ENCODE results near the gene ICOS.
"Not testable (repeated sequence)": the region's sequence is repeated elsewhere in the genome, so short reads cannot be mapped to it uniquely, and the experiment has no call there.

The ICOS gene

DNA sequence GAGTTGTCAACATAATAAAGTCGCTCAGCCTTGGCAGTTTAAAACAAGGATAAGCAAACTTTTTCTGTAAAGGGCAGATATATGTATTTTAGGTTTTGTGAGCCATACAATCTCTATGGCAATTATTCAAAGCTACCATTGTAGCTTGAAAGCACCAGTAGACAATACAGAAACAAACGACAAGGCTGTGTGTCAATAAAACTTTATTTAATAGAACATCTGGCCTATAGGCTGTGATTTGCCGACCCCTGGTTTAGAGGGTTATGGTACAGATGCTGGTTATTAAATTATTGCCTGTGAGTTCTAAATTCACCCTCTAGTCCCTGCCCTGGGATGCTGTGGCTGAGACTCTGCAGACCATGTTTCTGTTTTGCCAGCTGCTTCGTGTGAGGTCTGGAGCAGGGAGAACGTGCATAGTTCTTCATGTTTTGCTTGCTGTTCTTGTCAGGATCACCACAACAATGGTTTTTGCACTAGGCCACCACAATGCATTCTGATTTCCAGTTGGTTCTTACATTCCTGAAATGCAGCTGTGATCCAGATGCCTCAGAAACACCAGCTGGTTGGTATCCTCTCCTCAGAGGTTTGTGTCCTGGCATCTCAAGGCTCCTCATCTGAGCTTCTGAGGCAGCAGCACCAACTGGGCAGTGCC lies 46.6 kb downstream of the ICOS start:
- H3K36me3 Mint-ChIP-seq: peaks cover 1% of the 10 kb centered on the region
- no peak overlapping the region for H3K27ac Mint-ChIP-seq
- no peak overlapping the region for H3K4me3 Mint-ChIP-seq
- no peaks in the 10 kb centered on the region for H3K27me3 Mint-ChIP-seq
- H3K4me1 Mint-ChIP-seq: peaks cover 23% of the 10 kb centered on the region
- no peaks in the 10 kb centered on the region for H3K9me3 Mint-ChIP-seq

DNA sequence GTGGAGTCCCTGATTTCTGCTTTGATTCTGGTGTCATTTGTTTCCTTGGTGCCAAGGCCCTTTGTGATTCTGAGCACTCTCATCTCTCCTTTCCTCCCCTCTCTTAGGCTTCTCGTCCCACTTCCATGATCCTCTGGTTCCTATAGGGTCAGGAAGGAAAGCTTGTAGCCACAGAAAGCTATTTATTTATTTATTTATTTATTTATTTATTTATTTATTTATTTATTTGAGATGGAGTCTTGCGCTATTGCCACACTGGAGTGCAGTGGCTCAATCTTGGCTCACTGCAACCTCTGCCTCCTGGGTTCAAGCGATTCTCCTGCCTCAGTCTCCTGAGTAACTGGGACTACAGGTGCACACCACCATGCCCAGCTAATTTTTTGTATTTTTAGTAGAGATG lies 49.4 kb downstream of the ICOS start:
- not testable (repeated sequence) for H3K4me3 Mint-ChIP-seq, H3K27ac Mint-ChIP-seq, H3K27me3 Mint-ChIP-seq, H3K36me3 Mint-ChIP-seq, H3K9me3 Mint-ChIP-seq
- peaks cover 40% of the 10 kb centered on the region for H3K4me1 Mint-ChIP-seq

DNA sequence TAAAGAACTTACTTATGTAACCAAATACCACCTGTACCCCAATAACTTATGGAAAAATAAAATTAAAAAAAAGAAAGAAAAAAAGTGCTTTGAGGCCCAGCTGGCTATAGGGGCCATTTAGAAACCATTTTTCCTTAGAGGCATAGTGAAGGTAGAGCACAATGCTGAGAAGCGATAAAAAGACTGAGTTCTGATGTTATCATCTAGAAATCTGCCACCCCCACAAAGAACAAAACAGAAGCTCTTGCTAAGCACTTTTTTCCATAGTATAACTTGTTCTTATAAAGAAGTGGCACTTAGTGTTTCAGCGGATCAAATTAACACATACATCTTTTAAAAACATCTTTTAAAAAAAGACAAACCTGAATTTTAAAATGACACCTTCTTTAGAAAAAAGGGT lies 51.4 kb downstream of the ICOS start:
- Mint-ChIP-seq H3K4me1 (peaks cover 32% of the 10 kb centered on the region), H3K36me3 (no peaks in the 10 kb centered on the region), H3K27me3 (no peaks in the 10 kb centered on the region), H3K4me3 (peak overlapping the region; percentile 61), H3K9me3 (no peaks in the 10 kb centered on the region), H3K27ac (peak overlapping the region; percentile 71)

DNA sequence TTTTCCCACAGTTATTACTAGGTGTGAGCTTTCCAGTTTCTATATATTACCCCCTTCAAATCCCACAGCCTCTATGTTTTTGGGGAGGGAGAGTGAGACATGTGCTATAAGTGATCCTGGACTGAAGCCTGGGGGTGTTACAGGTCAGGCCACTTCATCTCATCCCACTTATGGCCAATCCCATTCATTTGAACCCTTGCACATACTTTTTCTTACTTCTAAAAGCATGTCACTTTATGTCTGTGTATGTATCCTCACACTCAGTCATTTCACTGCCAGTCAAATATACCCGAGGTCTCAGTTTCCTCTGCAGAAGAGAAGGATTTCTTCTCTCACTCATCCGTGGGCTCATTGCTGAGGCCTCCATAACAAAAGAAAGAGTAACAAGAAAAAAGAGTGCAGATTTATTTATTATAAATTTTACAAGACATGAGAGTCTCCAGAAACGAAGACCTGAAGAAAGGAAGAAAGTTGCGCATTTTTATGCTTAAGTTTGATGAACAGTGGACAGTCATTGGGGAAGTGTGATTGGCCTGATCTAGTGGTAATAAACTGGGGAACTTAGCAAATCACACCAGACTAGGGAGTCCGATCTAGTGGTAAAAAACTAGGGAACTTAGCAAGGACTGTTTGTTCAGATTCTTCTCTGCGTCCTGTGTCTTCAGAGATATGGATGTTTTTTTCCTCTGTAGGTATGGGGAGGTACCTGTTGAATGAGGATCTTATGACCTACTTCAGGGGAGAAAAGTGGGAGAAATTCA lies 52.1 kb downstream of the ICOS start:
- no peaks in the 10 kb centered on the region for H3K9me3 Mint-ChIP-seq

DNA sequence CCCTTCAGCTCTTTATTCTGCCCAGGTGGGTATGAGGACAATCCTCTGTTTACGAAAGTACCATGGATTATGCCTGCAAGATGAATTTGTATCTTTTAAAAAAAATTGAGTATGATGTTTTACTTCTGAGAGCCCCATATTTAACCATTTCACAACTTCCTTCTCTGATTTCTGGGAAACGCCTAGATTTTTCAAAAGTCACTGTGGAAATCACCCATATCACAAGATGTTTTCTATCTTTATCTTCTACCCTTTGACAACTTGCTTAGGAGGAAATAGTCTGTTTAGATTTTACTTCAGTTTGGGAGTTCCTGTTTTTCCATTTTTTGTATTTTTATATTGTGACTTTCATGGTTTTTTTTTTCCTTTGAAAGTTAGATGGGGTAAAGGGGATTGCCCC lies 53.0 kb downstream of the ICOS start:
- Mint-ChIP-seq H3K36me3 (no peaks in the 10 kb centered on the region), H3K4me3 (peak overlapping the region; percentile 12), H3K27me3 (no peaks in the 10 kb centered on the region), H3K27ac (peak overlapping the region; percentile 61), H3K9me3 (no peaks in the 10 kb centered on the region), H3K4me1 (peaks cover 32% of the 10 kb centered on the region)

More for the DNA sequence above, 52.1 kb downstream of the ICOS start:
- H3K4me1 Mint-ChIP-seq: peaks cover 32% of the 10 kb centered on the region
- H3K4me3 Mint-ChIP-seq: peak overlapping the region; percentile 47
- no peaks in the 10 kb centered on the region for H3K36me3 Mint-ChIP-seq
- peak overlapping the region; percentile 91 for H3K27ac Mint-ChIP-seq
- no peaks in the 10 kb centered on the region for H3K27me3 Mint-ChIP-seq

DNA sequence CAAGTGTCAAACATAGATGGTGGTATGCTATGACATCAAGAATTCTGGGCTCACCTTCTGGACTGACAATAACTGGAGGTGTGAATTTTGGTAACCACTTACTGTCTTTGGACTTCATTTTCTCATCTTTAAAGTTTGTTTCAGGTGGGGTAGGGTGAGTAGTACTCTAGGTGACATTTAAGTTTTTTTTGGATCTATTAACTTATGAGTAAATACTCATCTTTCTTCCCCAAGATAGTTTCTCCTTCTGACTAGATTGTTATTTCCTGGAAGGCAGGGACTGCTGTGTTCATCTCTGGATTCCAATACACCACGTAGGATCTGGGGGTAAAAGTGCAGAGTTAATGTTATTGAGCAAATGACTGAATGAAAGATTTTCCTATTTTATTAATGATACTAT lies 55.9 kb downstream of the ICOS start:
- Mint-ChIP-seq H3K27ac (no peak overlapping the region), H3K36me3 (no peaks in the 10 kb centered on the region), H3K27me3 (no peaks in the 10 kb centered on the region), H3K9me3 (no peaks in the 10 kb centered on the region), H3K4me1 (peaks cover 38% of the 10 kb centered on the region), H3K4me3 (no peak overlapping the region)

DNA sequence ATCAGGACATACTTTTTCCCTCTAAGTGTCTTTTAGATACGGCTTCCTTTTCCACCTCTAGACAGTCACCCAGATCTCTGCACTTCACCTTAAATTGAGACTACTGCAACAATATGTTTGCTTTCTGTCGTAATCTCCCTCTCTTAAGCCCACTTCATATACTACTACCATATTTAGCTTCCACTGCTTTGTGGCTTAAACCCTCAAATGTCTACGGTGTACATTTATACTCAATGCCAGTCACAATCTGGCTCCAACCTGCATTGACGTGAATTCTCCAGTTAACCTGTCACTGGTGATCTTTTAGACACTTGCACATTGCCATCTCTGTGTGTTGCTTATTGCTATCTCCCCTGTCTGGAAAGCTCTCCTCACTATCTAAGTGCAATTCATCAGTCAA lies 56.4 kb downstream of the ICOS start:
- H3K36me3 Mint-ChIP-seq: no peaks in the 10 kb centered on the region
- H3K4me1 Mint-ChIP-seq: peaks cover 39% of the 10 kb centered on the region
- H3K4me3 Mint-ChIP-seq: no peak overlapping the region
- no peaks in the 10 kb centered on the region for H3K27me3 Mint-ChIP-seq
- H3K27ac Mint-ChIP-seq: no peak overlapping the region
- no peaks in the 10 kb centered on the region for H3K9me3 Mint-ChIP-seq

DNA sequence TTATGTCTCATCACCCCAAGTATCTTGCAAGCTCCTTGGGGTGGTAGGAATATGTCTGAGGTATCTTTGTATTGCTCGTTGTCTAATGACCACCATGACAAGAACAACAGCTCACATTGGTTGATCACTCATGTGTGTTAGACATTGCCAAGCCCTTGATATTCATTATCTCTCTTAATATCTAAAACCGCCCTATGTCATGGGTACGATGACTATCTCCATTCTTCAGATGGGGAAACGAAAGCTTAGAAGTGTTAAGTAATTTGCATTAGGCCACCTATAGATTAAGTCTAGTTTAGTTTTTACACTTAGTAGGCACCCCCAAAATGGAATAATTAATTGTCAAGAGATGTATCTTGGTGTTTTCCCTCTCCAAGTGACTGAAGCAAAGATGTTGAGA lies 57.0 kb downstream of the ICOS start:
- H3K27ac Mint-ChIP-seq: no peak overlapping the region
- peaks cover 40% of the 10 kb centered on the region for H3K4me1 Mint-ChIP-seq
- no peaks in the 10 kb centered on the region for H3K9me3 Mint-ChIP-seq
- H3K4me3 Mint-ChIP-seq: no peak overlapping the region
- no peaks in the 10 kb centered on the region for H3K27me3 Mint-ChIP-seq
- no peaks in the 10 kb centered on the region for H3K36me3 Mint-ChIP-seq

DNA sequence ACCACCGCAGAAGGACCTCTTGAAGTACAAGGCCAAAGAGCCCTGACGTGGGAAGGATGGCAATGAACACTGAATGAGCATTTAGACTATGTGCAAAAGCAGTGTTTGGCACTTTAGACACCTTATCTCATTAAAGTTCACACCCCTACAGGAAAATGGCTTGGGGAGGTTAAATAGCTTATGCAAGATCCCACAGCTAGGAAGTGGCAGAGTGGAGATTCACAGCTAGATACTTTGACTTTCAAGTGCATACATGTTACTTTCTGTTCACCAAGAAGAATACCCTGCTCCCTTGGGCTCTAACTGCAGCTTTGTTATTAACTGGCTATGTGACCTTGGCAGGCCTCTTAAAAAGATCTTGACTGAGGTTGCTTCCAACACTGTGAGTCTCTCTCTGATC lies 58.2 kb downstream of the ICOS start:
- H3K9me3 Mint-ChIP-seq: no peaks in the 10 kb centered on the region
- no peak overlapping the region for H3K27ac Mint-ChIP-seq
- no peaks in the 10 kb centered on the region for H3K27me3 Mint-ChIP-seq
- peaks cover 43% of the 10 kb centered on the region for H3K4me1 Mint-ChIP-seq
- no peak overlapping the region for H3K4me3 Mint-ChIP-seq
- no peaks in the 10 kb centered on the region for H3K36me3 Mint-ChIP-seq

DNA sequence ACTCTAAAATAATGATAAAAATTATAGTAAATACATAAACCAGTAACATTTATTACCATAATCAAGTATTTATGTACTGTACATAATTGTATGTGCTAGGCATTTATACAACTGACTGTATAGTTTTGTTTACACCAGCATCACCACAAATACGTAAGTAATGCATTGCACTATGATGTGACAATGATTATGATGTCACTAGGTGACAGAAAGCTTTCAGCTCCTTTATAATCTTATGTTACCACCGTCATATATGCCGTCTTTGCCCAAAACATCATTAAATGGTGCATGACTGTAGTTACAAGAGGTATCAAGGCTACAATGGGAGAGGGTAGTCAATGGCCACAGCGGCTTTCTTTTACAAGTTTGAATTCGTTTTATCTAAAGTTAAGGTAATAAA lies 60.1 kb downstream of the ICOS start:
- no peaks in the 10 kb centered on the region for H3K36me3 Mint-ChIP-seq
- H3K4me1 Mint-ChIP-seq: peaks cover 57% of the 10 kb centered on the region
- H3K9me3 Mint-ChIP-seq: peaks cover 2% of the 10 kb centered on the region
- H3K4me3 Mint-ChIP-seq: no peak overlapping the region
- no peaks in the 10 kb centered on the region for H3K27me3 Mint-ChIP-seq
- H3K27ac Mint-ChIP-seq: no peak overlapping the region

DNA sequence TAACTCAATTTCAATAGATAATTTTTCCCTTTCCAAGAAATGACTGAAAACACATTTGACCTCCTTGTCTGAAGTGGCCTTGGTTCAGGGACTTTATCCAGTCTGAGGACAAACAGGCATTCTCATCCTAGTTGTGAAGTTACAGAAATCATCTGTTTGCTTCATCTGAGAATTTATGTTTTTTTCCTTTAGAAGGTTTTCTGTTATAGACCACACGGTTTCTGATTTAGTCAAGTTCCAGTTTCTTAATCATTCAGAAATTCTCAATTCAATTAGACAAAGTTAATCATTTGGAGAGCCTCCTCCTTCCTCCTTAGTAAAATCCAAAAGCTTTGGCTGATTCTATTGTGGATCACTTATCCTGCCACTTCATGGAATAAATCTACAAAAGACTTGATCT lies 60.9 kb downstream of the ICOS start:
- H3K27ac Mint-ChIP-seq: peak overlapping the region; percentile 94
- peak overlapping the region; percentile 68 for H3K4me3 Mint-ChIP-seq
- H3K4me1 Mint-ChIP-seq: peaks cover 65% of the 10 kb centered on the region
- no peaks in the 10 kb centered on the region for H3K27me3 Mint-ChIP-seq
- peaks cover 9% of the 10 kb centered on the region for H3K9me3 Mint-ChIP-seq
- H3K36me3 Mint-ChIP-seq: peaks cover 3% of the 10 kb centered on the region

DNA sequence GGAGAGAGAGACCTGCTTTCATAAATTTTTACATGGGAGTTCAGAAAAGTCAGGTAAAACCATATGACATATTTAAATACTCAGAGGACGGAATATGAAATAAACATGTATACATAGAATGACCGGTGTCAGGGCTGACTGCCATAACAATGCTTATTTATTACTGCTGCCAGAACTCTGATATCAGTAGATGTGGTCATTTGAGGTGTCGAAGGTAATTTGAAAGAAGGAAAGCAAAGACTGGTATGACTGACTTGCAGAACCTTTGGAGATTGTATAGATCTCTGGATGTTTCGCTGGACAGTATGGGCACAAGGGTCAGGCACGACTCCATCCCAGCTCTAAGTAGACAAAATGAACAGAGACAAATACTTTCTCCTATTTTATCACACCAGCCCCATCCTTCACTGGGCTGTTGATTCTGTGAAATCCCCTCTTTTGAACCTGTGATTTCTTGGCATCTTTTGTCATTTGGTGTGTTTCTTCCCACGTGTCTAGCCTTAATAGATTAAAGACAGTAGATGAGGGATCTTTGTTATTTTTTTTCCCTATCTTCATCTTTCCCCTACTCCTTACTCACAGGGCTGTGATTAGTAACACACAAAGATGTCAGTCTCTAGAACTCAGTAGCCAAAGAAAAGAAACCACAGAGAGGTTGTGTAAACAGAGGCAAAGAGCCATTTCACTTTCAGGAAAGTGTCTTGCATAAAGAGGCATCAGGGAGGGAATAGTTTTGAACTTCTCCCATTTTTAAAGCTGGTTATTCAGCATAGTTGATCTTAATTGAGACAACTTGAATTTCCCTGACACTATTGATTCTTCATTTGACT lies 61.6 kb downstream of the ICOS start:
- Mint-ChIP-seq H3K27ac (peak overlapping the region; percentile 94), H3K9me3 (peaks cover 16% of the 10 kb centered on the region), H3K4me1 (peaks cover 72% of the 10 kb centered on the region), H3K36me3 (peaks cover 3% of the 10 kb centered on the region), H3K4me3 (peak overlapping the region; percentile 68), H3K27me3 (no peaks in the 10 kb centered on the region)

DNA sequence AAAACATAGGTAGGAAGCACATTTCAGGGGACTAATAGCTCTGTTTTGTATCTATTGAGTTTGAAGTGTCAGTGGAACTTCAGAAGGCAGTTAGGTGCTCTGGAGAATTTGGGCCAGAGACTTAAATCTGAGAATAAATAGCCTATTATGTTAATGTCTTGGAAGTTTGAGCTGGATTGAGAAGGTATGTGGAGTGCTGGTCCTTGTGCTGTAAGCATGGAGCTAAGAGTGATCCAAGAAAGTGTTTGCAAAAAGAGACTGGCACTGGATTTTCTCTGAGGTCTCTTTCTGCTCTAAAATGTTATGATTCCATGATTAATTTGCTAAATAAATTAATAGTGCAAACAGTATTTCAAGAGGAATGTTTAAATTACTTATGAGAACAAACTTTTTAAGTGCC lies 63.3 kb downstream of the ICOS start:
- Mint-ChIP-seq H3K36me3 (peaks cover 6% of the 10 kb centered on the region), H3K4me3 (no peak overlapping the region), H3K9me3 (peaks cover 19% of the 10 kb centered on the region), H3K27ac (peak overlapping the region; percentile 60), H3K27me3 (no peaks in the 10 kb centered on the region), H3K4me1 (peaks cover 87% of the 10 kb centered on the region)

DNA sequence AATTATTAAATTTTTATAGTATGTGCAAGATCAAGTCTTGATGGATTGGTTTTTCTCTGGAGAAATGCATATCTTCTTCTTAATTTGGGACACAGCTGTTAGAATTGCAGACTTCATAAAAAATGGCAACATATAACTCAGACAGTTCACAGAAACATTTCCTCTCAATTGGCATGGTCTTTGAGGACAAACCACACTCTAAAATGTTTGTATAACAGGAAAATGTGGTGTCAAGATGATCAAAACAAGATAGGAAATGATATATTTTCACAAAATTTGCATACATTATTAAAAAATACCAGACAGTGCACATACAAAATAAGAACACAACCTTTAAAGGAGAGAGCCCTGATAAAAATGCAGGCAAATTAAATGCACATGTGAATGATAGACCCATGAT lies 63.9 kb downstream of the ICOS start:
- Mint-ChIP-seq H3K27ac (peak overlapping the region; percentile 60), H3K4me1 (peaks cover 89% of the 10 kb centered on the region), H3K36me3 (peaks cover 6% of the 10 kb centered on the region), H3K4me3 (peak overlapping the region; percentile 27), H3K9me3 (peaks cover 19% of the 10 kb centered on the region), H3K27me3 (no peaks in the 10 kb centered on the region)

DNA sequence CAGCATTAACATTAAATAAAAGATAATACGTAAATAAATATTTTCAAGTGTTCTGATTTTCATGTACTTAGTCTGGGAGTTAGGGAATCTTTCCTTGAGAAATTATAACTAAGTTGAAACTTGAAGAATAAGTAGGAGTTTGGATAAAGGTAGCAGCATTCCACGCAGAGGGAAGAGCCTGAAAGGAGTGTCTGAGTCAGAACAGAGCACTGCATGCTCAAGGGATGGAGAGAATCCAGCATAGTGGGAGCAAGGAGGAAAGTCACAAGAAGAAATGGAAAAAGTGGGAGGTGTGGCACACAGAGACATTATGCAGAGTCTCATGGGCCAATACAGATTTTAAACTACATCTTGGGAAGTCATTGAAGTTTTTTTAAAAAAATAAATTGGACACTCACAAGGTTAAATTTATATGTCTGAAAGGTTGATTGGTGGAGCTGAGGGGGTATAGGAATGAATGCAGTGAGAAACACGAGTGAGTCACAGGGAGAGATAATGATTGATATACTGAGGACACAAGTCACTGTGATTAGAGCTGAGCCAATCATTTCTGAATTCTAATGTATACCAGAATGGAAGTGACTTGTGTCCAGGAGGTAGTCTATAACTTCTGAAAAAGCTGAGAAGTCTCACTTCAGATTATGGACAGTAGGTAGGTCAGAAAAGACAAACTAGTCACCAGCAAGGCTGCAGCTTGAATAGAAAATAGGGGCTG lies 66.9 kb downstream of the ICOS start:
- Mint-ChIP-seq H3K9me3 (peaks cover 23% of the 10 kb centered on the region), H3K4me3 (peak overlapping the region; percentile 47), H3K4me1 (peaks cover 99% of the 10 kb centered on the region), H3K27ac (peak overlapping the region; percentile 97), H3K27me3 (no peaks in the 10 kb centered on the region), H3K36me3 (peaks cover 10% of the 10 kb centered on the region)
